NCI-H526 treated with DMSO at 0.1 percent for 48 hours (cell line): Measurements from ENCODE around the gene DFFA.
"Not testable (repeated sequence)": the region's sequence is repeated elsewhere in the genome, so short reads cannot be mapped to it uniquely, and the experiment has no call there.

Experiments
- DNase-seq: peaks from one replicate; lab custom pipeline; 2025; lab: John Stamatoyannopoulos, UW

Gene DFFA

GRCh38 chr1:10429868-10430215 is 42.5 kb downstream of the DFFA start:
- DNase-seq, result no peak

GRCh38 chr1:10428984-10429383 is 43.3 kb downstream of the DFFA start:
- DNase-seq, result no peak

GRCh38 chr1:10426535-10426848 is 45.8 kb downstream of the DFFA start:
- DNase-seq, result not testable (repeated sequence)

- not testable (repeated sequence) for DNase-seq
These were observed 46.3 kb downstream of the DFFA start for GRCh38 chr1:10425826-10426534.

GRCh38 chr1:10424651-10425050 is 47.7 kb downstream of the DFFA start:
- no peak for DNase-seq

GRCh38 chr1:10424034-10424433 is 48.3 kb downstream of the DFFA start:
- DNase-seq, result no peak

GRCh38 chr1:10421637-10422036 is 50.7 kb downstream of the DFFA start:
- no peak for DNase-seq

GRCh38 chr1:10419351-10419750 is 53.0 kb downstream of the DFFA start:
- no peak for DNase-seq

- DNase-seq, result not testable (repeated sequence)
These were observed 53.6 kb downstream of the DFFA start for GRCh38 chr1:10418741-10419140.

GRCh38 chr1:10415967-10416366 is 56.4 kb downstream of the DFFA start:
- DNase-seq, result not testable (repeated sequence)

- DNase-seq, result no peak
These were observed 57.0 kb downstream of the DFFA start for GRCh38 chr1:10415211-10415930.

GRCh38 chr1:10407201-10407600 is 65.1 kb downstream of the DFFA start:
- no peak for DNase-seq
